HCT116 (cell line): ENCODE results near the gene DRGX. TPM values are rescaled to one million over a fixed set of nuclear protein-coding genes. Genes with fewer than 3 reads are reported as not detected.

Experiments used
- ATAC-seq: fragments of 200-7000 bp; cut with Tn5 transposase; 2 replicates; pipeline ENCODE4 v1.9.1; 2020; ENCODE audit warnings: mild to moderate bottlenecking, moderate library complexity
- BruUV-seq: library from RNA; stranded (reverse); fragments of 400-500 nt; replicated peaks from 2 replicates; lab custom pipeline; 2021; lab: Mats Ljungman, UMichigan
- CTCF ChIA-PET: fragments of 300-600 bp; sonication (Branson Sonifier 250); formaldehyde crosslinking; loops from one replicate; lab custom pipeline; 2021; ENCODE audit warnings: antibody characterized with exemption; lab: Charles Lee
- POLR2A ChIA-PET: fragments of 300-600, 350-600 bp; sonication (Branson Sonifier 250); formaldehyde crosslinking; loops from one replicate; lab custom pipeline; 2021; ENCODE audit warnings: antibody characterized with exemption; lab: Charles Lee
- RAD21 ChIA-PET, 2 experiments: fragments of 300-600 bp; sonication (Branson Sonifier 250); formaldehyde crosslinking; loops; one replicate each; lab custom pipeline; 2023; ENCODE audit warnings: low total read pairs in 2 of 2; ENCODE audit not compliant: uncharacterized antibody in 2 of 2, unreplicated experiment in 2 of 2, low non-redundant PET in 1 of 2; lab: Charles Lee
- DNase-seq: peaks from one replicate; pipeline ENCODE4 v3.0.0-alpha.2; 2010; ENCODE audit warnings: low read depth, low spot score
- H2AFZ ChIP-seq: fragments of 200-600 bp; shearing (Covaris generic), sonication (generic); 2 replicates; pipeline ENCODE4 v1.6.1; 2017; ENCODE audit warnings: low read depth, mixed run types, mixed read lengths, antibody characterized with exemption, low read length; ENCODE audit not compliant: poor library complexity, severe bottlenecking
- H3K27ac ChIP-seq: 2 replicates; pipeline ENCODE4 v1.5.1; 2012; ENCODE audit warnings: low read depth, low read length
- H3K27me3 ChIP-seq: fragments of 200-600 bp; sonication (generic); 2 replicates; pipeline ENCODE4 v1.6.1; 2016; ENCODE audit warnings: mixed run types, low read length, mixed read lengths; ENCODE audit not compliant: insufficient read depth
- H3K36me3 ChIP-seq, 2 experiments: fragments of 200-500 bp in 1 of 2; fragments of 200-600 bp in 1 of 2; sonication (Bioruptor generic) in 1 of 2; sonication (generic) in 1 of 2; 2 replicates each; pipeline versions ENCODE4 v1.5.1 to v1.6.1; 2014 to 2016; ENCODE audit warnings: low read length in 2 of 2, inconsistent platforms in 1 of 2, mixed read lengths in 1 of 2, mixed run types in 1 of 2; ENCODE audit not compliant: insufficient read depth in 2 of 2, control insufficient read depth in 1 of 2
- H3K4me1 ChIP-seq, 2 experiments: fragments of 200-600 bp in 1 of 2; sonication (generic) in 1 of 2; 2 replicates each; pipeline versions ENCODE4 v1.5.1 to v1.6.1; 2012 to 2017; ENCODE audit warnings: low read length in 2 of 2, inconsistent platforms in 1 of 2, mild to moderate bottlenecking in 1 of 2, mixed read lengths in 1 of 2, mixed run types in 1 of 2, moderate library complexity in 1 of 2; ENCODE audit not compliant: insufficient read depth in 2 of 2, control insufficient read depth in 1 of 2
- H3K4me2 ChIP-seq: fragments of 200-600 bp; sonication (generic); 2 replicates; pipeline ENCODE4 v1.6.1; 2017; ENCODE audit warnings: mixed run types, low read length, mixed read lengths
- H3K4me3 ChIP-seq, 2 experiments: fragments of 200-600 bp in 1 of 2; sonication (generic) in 1 of 2; replicated peaks in 1 of 2; 2 replicates each; pipeline ENCODE4 v1.5.1; 2011 to 2016; ENCODE audit warnings: low read length in 2 of 2, control low read depth in 1 of 2, low read depth in 1 of 2, mild to moderate bottlenecking in 1 of 2, mixed read lengths in 1 of 2, mixed run types in 1 of 2
- H3K79me2 ChIP-seq: fragments of 200-600 bp; sonication (generic); 2 replicates; pipeline ENCODE4 v1.6.1; 2017; ENCODE audit warnings: mild to moderate bottlenecking, mixed run types, low read length, moderate library complexity, mixed read lengths; ENCODE audit not compliant: insufficient read depth
- H3K9ac ChIP-seq: fragments of 200-600 bp; sonication (generic); 2 replicates; pipeline ENCODE4 v1.6.1; 2016; ENCODE audit warnings: low read length, mixed read lengths
- H3K9me2 ChIP-seq: fragments of 200-600 bp; sonication (generic), shearing (Covaris generic); 2 replicates; pipeline ENCODE4 v1.6.1; 2017; ENCODE audit warnings: mixed run types, mild to moderate bottlenecking, moderate library complexity; ENCODE audit not compliant: insufficient read depth
- H3K9me3 ChIP-seq, 2 experiments: fragments of 200-500 bp in 1 of 2; fragments of 200-600 bp in 1 of 2; sonication (Bioruptor generic) in 1 of 2; sonication (generic) in 1 of 2; 2 replicates each; pipeline ENCODE4 v1.6.1; 2014 to 2017; ENCODE audit warnings: low read length in 2 of 2, mixed read lengths in 2 of 2, inconsistent platforms in 1 of 2, low read depth in 1 of 2, mild to moderate bottlenecking in 1 of 2, mixed run types in 1 of 2, moderate library complexity in 1 of 2; ENCODE audit not compliant: control insufficient read depth in 1 of 2, insufficient read depth in 1 of 2
- H4K20me1 ChIP-seq: fragments of 200-600 bp; sonication (generic), shearing (Covaris generic); 2 replicates; pipeline ENCODE4 v1.6.1; 2017; ENCODE audit warnings: mixed run types, mild to moderate bottlenecking, moderate library complexity; ENCODE audit not compliant: insufficient read depth
- ATF3 ChIP-seq: IDR thresholded peaks from 2 replicates; pipeline ENCODE4 v1.6.1; 2012
- CEBPB ChIP-seq: IDR thresholded peaks from 2 replicates; pipeline ENCODE4 v1.6.1; 2012; ENCODE audit warnings: low read depth
- ELF1 ChIP-seq: IDR thresholded peaks from 2 replicates; pipeline ENCODE4 v1.6.1; 2012; ENCODE audit warnings: low read depth, borderline replicate concordance
- EZH2 ChIP-seq: fragments of 200-600 bp; sonication (generic); IDR thresholded peaks from 2 replicates; pipeline ENCODE4 v1.6.1; 2017; ENCODE audit warnings: antibody characterized with exemption, mixed run types
- EZH2phosphoT487 ChIP-seq: fragments of 200-600 bp; IDR thresholded peaks from 2 replicates; pipeline ENCODE4 v1.6.1; 2018; ENCODE audit warnings: antibody characterized with exemption, borderline replicate concordance
- FOSL1 ChIP-seq: IDR thresholded peaks from 2 replicates; pipeline ENCODE4 v1.6.1; 2012; ENCODE audit warnings: low read depth
- JUND ChIP-seq: IDR thresholded peaks from 2 replicates; pipeline ENCODE4 v1.6.1; 2012
- POLR2A ChIP-seq: IDR thresholded peaks from 2 replicates; pipeline ENCODE4 v1.7.0; 2011; ENCODE audit warnings: borderline replicate concordance; ENCODE audit not compliant: insufficient read depth, insufficient read length; ENCODE audit errors: extremely low read depth
- POLR2AphosphoS5 ChIP-seq: IDR thresholded peaks from 2 replicates; pipeline ENCODE4 v1.6.1; 2011; ENCODE audit warnings: mild to moderate bottlenecking, low read depth, low read length, moderate library complexity
- RAD21 ChIP-seq: IDR thresholded peaks from 2 replicates; pipeline ENCODE4 v1.6.1; 2012; ENCODE audit warnings: low read depth, mild to moderate bottlenecking
- REST ChIP-seq: IDR thresholded peaks from 2 replicates; pipeline ENCODE4 v1.6.1; 2012; ENCODE audit warnings: low read depth
- SIN3A ChIP-seq: IDR thresholded peaks from 2 replicates; pipeline ENCODE4 v1.6.1; 2012; ENCODE audit warnings: low read depth
- TCF7L2 ChIP-seq: IDR thresholded peaks from 2 replicates; pipeline ENCODE4 v1.7.0; 2011; ENCODE audit warnings: borderline replicate concordance, inconsistent platforms; ENCODE audit not compliant: insufficient read depth, insufficient read length; ENCODE audit errors: extremely low read depth
- YY1 ChIP-seq: IDR thresholded peaks from 2 replicates; pipeline ENCODE4 v1.6.1; 2011; ENCODE audit warnings: low read length, low read depth, moderate library complexity, mild to moderate bottlenecking; ENCODE audit not compliant: insufficient replicate concordance; ENCODE audit errors: extremely low read depth
- ZBTB33 ChIP-seq: IDR thresholded peaks from 2 replicates; pipeline ENCODE4 v1.6.1; 2011; ENCODE audit warnings: mild to moderate bottlenecking, low read length, moderate library complexity; ENCODE audit not compliant: insufficient replicate concordance; ENCODE audit errors: extremely low read depth
- ZFX ChIP-seq: fragments of 450-650 bp; IDR thresholded peaks from 2 replicates; pipeline ENCODE4 v1.6.1; 2017
- ZNF274 ChIP-seq: fragments of 200-500 bp; sonication (Bioruptor generic); IDR thresholded peaks from 2 replicates; pipeline ENCODE4 v1.6.1; 2014; ENCODE audit warnings: mild to moderate bottlenecking, low read depth, low read length, inconsistent platforms
- intact Hi-C: fragments of 100-400 bp; cut with micrococcal nuclease; formaldehyde crosslinking; loops from 2 replicates; pipeline ENCODE4 v1.10.0; 2022
- total RNA-seq: library from RNA; stranded (reverse); gene quantifications from one replicate; pipeline ENCODE4 v1.2.1, GENCODE V29; 2021; ENCODE audit not compliant: unreplicated experiment

The DRGX gene
- total RNA-seq, 1 experiment from 2014 or later = not detected

- POLR2A ChIA-PET = no interaction called here
- Histone ChIP-seq H3K79me2 (no peaks in the 10 kb centered on the region), H3K27ac (no peak overlapping the region), H2AFZ (no peak overlapping the region), H4K20me1 (no peaks in the 10 kb centered on the region), H3K4me2 (no peak overlapping the region), H3K27me3 (peaks cover 46% of the 10 kb centered on the region), H3K4me1 (no peaks in the 10 kb centered on the region), H3K9me2 (no peaks in the 10 kb centered on the region), H3K9ac (no peak overlapping the region), H3K9me3 (no peaks in the 10 kb centered on the region), H3K36me3 (no peaks in the 10 kb centered on the region), H3K4me3 (no peak overlapping the region)
- ATAC-seq (no peak), DNase-seq (no peak)
- no TSS peak for BruUV-seq
- intact Hi-C loops = no loop called here
- no peak for TF ChIP-seq CEBPB
- TF ChIP-seq SIN3A = no peak
- TF ChIP-seq REST = no peak
- no peak for TF ChIP-seq EZH2
- no peak for TF ChIP-seq ELF1
- TF ChIP-seq EZH2phosphoT487 = no peak
- no peak for TF ChIP-seq TCF7L2
- no peak for TF ChIP-seq ZFX
- no peak for TF ChIP-seq FOSL1
- no peak for TF ChIP-seq POLR2A
- no peak for TF ChIP-seq YY1
- TF ChIP-seq ZNF274 = no peak
- no peak for TF ChIP-seq ATF3
- TF ChIP-seq RAD21 = no peak
- no peak for TF ChIP-seq POLR2AphosphoS5
- no peak for TF ChIP-seq JUND
- TF ChIP-seq ZBTB33 = no peak
- CTCF ChIA-PET = interaction anchor here (1.2 kb wide), 1 partner anchor 12 kb away, joined by 4 read pairs; no protein-coding TSS in a partner anchor
- RAD21 ChIA-PET = no interaction called here
Observed at GRCh38 chr10:49394933-49395740, 752 bp downstream of the DRGX start.
